Measurements from ENCODE around the gene FAM168B. TPM values are rescaled to one million over a fixed set of nuclear protein-coding genes. Genes with fewer than 3 reads are reported as not detected.

The FAM168B gene
- total and polyA plus RNA-seq, 2 of the 13 experiments (the other 11 are each of a cell fraction or from before 2014, with no cell fraction given): 64.5 to 113 TPM

GRCh38 chr2:131093696-131094462 lies 619 bp upstream of the FAM168B start (continued):
- no peak for TF ChIP-seq TBX3 (IDR thresholded peaks at IDR 0.05; ENCODE audit: borderline replicate concordance)
- no peak for TF ChIP-seq TOPORS (CRISPR knock-in tag; IDR thresholded peaks at IDR 0.05)
- TF ChIP-seq NFE2L1 (CRISPR knock-in tag; IDR thresholded peaks at IDR 0.05; ENCODE audit: borderline replicate concordance): no peak
- TF ChIP-seq, protein P1, sequence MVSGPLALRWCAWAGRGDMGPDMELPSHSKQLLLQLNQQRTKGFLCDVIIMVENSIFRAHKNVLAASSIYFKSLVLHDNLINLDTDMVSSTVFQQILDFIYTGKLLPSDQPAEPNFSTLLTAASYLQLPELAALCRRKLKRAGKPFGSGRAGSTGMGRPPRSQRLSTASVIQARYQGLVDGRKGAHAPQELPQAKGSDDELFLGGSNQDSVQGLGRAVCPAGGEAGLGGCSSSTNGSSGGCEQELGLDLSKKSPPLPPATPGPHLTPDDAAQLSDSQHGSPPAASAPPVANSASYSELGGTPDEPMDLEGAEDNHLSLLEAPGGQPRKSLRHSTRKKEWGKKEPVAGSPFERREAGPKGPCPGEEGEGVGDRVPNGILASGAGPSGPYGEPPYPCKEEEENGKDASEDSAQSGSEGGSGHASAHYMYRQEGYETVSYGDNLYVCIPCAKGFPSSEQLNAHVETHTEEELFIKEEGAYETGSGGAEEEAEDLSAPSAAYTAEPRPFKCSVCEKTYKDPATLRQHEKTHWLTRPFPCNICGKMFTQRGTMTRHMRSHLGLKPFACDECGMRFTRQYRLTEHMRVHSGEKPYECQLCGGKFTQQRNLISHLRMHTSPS (CRISPR knock-in tag; IDR thresholded peaks at IDR 0.05; ENCODE audit: low read depth): no peak
- TF ChIP-seq, protein P2, sequence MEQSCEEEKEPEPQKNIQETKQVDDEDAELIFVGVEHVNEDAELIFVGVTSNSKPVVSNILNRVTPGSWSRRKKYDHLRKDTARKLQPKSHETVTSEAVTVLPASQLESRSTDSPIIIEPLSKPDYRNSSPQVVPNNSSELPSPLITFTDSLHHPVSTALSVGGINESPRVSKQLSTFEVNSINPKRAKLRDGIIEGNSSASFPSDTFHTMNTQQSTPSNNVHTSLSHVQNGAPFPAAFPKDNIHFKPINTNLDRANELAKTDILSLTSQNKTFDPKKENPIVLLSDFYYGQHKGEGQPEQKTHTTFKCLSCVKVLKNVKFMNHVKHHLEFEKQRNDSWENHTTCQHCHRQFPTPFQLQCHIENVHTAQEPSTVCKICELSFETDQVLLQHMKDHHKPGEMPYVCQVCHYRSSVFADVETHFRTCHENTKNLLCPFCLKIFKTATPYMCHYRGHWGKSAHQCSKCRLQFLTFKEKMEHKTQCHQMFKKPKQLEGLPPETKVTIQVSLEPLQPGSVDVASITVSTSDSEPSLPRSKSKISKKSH (CRISPR knock-in tag; IDR thresholded peaks at IDR 0.05; ENCODE audit: borderline replicate concordance): no peak
- TF ChIP-seq GZF1 (CRISPR knock-in tag; IDR thresholded peaks at IDR 0.05): no peak
- TF ChIP-seq, protein P3, sequence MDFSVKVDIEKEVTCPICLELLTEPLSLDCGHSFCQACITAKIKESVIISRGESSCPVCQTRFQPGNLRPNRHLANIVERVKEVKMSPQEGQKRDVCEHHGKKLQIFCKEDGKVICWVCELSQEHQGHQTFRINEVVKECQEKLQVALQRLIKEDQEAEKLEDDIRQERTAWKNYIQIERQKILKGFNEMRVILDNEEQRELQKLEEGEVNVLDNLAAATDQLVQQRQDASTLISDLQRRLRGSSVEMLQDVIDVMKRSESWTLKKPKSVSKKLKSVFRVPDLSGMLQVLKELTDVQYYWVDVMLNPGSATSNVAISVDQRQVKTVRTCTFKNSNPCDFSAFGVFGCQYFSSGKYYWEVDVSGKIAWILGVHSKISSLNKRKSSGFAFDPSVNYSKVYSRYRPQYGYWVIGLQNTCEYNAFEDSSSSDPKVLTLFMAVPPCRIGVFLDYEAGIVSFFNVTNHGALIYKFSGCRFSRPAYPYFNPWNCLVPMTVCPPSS (IDR thresholded peaks at IDR 0.05): no peak
- TF ChIP-seq, protein P4, sequence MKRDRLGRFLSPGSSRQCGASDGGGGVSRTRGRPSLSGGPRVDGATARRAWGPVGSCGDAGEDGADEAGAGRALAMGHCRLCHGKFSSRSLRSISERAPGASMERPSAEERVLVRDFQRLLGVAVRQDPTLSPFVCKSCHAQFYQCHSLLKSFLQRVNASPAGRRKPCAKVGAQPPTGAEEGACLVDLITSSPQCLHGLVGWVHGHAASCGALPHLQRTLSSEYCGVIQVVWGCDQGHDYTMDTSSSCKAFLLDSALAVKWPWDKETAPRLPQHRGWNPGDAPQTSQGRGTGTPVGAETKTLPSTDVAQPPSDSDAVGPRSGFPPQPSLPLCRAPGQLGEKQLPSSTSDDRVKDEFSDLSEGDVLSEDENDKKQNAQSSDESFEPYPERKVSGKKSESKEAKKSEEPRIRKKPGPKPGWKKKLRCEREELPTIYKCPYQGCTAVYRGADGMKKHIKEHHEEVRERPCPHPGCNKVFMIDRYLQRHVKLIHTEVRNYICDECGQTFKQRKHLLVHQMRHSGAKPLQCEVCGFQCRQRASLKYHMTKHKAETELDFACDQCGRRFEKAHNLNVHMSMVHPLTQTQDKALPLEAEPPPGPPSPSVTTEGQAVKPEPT (CRISPR knock-in tag; IDR thresholded peaks at IDR 0.05; ENCODE audit: low read depth): no peak
- TF ChIP-seq, protein P5, sequence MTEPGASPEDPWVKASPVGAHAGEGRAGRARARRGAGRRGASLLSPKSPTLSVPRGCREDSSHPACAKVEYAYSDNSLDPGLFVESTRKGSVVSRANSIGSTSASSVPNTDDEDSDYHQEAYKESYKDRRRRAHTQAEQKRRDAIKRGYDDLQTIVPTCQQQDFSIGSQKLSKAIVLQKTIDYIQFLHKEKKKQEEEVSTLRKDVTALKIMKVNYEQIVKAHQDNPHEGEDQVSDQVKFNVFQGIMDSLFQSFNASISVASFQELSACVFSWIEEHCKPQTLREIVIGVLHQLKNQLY (CRISPR knock-in tag; IDR thresholded peaks at IDR 0.05): no peak
- TF ChIP-seq ZNF101 (CRISPR knock-in tag; IDR thresholded peaks at IDR 0.05; ENCODE audit: borderline replicate concordance, low read depth): no peak
- TF ChIP-seq RFX3 (CRISPR knock-in tag; IDR thresholded peaks at IDR 0.05): no peak
- TF ChIP-seq ZNF652 (CRISPR knock-in tag; IDR thresholded peaks at IDR 0.05; ENCODE audit: borderline replicate concordance, low read depth): no peak
- no peak for TF ChIP-seq HDAC2 (CRISPR knock-in tag; IDR thresholded peaks at IDR 0.05)
- 0 out of 2 replicates have a peak, but pooled peaks have one; percentile 59 for TF ChIP-seq ZC3H13 (CRISPR knock-in tag; IDR thresholded peaks at IDR 0.05)
- no peak for TF ChIP-seq MED13 (CRISPR knock-in tag; IDR thresholded peaks at IDR 0.05)
- TF ChIP-seq, protein P6, sequence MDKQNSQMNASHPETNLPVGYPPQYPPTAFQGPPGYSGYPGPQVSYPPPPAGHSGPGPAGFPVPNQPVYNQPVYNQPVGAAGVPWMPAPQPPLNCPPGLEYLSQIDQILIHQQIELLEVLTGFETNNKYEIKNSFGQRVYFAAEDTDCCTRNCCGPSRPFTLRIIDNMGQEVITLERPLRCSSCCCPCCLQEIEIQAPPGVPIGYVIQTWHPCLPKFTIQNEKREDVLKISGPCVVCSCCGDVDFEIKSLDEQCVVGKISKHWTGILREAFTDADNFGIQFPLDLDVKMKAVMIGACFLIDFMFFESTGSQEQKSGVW (CRISPR knock-in tag; IDR thresholded peaks at IDR 0.05; ENCODE audit: borderline replicate concordance): no peak
- 0 out of 2 replicates have a peak, but pooled peaks have one; percentile 1 for TF ChIP-seq PPARG (CRISPR knock-in tag; conservative IDR thresholded peaks at IDR 0.05)
- no peak for TF ChIP-seq CCAR2 (optimal IDR thresholded peaks at IDR 0.05; ENCODE audit: low read depth, low read length)
- no peak for TF ChIP-seq ZNF207 (IDR thresholded peaks at IDR 0.05; ENCODE audit: borderline replicate concordance)
- TF ChIP-seq HOXA3 (CRISPR knock-in tag; IDR thresholded peaks at IDR 0.05): no peak
- TF ChIP-seq JUN (CRISPR knock-in tag; IDR thresholded peaks at IDR 0.05): no peak
- 0 out of 2 replicates have a peak, but pooled peaks have one; percentile 22 for TF ChIP-seq HNRNPL (IDR thresholded peaks at IDR 0.05; ENCODE audit: low read depth, low read length)

All from HepG2 (cell line).